ENCODE data around the gene OR51B5.
"Not testable (repeated sequence)": the region's sequence is repeated elsewhere in the genome, so short reads cannot be mapped to it uniquely, and the experiment has no call there.

Gene OR51B5, protein sequence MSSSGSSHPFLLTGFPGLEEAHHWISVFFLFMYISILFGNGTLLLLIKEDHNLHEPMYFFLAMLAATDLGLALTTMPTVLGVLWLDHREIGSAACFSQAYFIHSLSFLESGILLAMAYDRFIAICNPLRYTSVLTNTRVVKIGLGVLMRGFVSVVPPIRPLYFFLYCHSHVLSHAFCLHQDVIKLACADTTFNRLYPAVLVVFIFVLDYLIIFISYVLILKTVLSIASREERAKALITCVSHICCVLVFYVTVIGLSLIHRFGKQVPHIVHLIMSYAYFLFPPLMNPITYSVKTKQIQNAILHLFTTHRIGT

DNA sequence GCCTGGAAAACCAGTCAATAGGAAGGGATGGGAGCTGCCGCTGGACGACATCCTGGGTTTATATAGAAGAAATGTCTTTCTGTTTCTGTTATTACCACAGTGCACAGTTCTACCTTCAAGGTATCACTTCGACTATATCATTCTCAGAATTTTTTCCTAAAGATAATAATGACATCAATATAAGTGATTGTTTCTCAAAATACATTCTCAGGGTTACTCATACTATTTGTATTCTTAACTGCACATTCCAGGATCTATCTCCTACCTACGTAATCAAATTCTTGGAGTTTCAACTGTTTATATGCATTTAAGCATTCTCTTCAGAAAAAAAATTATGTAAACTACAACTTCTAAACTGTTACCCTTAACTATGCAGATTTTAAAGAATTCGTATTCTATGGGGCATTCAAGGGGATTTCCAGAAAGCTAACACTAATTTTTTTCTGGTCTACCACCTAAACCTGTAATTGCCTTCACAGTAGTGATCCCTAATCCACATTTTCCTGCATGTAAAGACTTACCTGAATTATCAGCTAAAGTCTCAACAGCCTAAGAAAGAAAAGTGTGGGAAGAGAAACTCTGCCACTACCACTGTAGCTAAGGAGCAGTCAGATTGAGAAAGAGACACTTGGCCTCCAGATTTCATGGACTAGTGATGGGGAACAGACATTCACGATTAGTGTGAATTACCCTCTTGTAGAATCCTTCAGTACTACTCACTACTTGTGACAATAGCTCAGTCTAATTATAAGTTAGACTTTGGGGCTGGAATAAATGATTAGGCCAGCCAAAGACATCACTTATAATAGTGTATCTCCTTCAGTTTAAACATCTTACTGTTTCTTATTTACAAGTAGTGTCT, at the start of gene OR51B5:
OR51B5 (minus strand) TSS at position 51 of the 862 bp plus-strand sequence; CDS start at position 51, 0 bp downstream.
- no peak for DNase-seq (ENCODE audit: low read depth)

DNA sequence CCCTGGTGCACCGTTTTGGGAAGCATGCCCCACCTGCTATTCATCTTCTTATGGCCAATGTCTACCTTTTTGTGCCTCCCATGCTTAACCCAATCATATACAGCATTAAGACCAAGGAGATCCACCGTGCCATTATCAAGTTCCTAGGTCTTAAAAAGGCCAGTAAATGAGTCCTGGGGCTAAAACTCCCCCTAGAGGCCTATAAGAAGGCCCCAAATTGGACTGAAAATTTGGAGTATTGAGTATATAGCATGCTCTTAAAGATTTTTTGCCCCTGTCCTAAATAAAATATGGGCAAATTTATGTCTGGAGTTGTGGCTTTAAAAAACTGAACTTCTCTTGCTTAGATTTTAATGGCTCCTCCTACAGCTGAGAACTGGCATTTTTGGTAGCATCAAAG, 46.9 kb upstream of the OR51B5 start:
- DNase-seq (ENCODE audit: low read depth), result no peak

DNA sequence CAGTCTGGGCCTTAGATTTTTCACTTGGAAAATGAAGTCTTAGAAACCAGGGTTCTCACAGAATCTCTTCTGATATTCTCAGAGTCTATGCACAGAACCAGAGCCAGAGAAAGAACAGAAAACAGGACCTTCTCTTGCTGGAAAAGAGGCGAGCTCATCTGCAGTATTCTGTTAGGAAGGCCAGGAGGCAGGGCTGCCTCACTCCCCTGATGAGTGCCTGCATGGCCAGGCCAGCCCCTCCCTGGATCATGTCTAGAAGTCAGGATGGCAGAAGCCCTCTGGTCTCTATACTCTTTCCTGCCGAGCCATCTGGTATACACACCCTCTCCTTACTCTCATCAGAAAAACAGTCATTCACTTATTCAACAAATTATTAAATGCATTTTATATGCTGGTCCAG, 41.0 kb upstream of the OR51B5 start:
- DNase-seq (ENCODE audit: low read depth), result no peak

DNA sequence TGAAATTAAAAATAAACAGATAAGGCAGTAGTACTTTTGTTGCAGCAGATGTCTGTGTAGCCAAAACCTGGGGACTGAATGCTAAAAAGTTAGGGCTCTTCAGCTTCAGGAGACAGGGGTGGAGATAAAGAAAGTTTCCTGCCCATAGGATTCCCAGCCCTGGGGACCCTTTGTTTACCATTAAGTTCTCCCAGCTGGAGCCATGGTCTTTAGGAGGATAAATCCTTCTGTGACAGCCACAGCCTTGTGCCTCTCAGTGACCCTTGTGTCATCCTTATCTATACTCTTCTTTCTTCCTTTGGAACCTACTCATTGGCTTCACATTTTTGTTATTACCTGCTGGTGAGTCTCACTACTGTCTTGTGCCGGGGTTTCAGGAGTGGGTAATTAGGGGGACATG, 40.3 kb upstream of the OR51B5 start, which contains the start of gene OR51M1:
OR51M1 (plus strand) TSS at position 237 of the 400 bp plus-strand sequence. CDS start 5,587 bp downstream, outside the sequence.
- DNase-seq (ENCODE audit: low read depth), result no peak

DNA sequence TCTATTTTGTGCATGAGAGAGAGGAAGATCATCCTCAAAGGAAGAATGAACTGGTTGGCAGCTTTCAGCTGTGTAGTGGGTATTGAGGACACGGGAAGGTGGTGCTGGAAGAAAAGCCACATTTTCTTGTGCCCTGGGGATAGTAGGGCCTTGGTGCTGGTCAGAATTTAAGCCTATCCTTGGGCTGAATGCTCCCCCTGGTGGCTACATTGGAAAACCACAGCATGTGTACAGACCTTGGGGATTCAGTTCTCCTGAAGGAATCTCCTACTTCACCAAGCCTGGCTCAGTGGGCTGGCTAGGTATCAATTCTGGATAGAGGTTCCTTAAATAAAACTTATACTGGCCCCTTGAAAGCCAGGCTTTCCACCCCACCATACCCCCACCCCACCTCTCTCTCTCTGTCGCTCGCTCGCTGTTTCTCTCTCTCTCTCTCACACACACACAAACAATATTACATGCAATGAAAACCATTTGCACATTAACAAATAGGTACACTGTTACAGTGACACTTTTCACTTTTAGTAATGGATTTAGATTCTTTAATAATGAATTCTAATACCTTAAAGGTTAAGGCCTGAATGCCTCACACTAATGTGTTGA, 37.5 kb upstream of the OR51B5 start:
- DNase-seq (ENCODE audit: low read depth), result peak; percentile 10

DNA sequence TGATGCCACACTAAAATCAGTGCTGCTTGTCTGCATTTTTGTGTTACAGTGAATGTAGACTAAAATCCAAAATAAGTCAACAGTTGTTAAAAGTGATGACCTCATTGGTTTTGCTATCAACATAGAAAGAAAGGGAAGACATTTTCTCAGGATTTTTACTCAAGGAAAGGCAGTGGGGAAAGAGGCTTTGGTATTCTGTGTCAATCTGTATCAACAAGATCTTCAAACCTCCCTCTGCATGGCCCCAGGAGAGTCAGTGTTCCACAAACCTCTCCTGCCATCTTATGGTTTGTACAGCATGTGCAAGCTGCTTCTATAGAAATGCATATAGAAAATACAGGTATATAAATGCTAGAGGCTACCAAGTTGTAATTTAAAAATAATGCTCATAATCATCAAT, 26.5 kb upstream of the OR51B5 start:
- DNase-seq (ENCODE audit: low read depth), result no peak

DNA sequence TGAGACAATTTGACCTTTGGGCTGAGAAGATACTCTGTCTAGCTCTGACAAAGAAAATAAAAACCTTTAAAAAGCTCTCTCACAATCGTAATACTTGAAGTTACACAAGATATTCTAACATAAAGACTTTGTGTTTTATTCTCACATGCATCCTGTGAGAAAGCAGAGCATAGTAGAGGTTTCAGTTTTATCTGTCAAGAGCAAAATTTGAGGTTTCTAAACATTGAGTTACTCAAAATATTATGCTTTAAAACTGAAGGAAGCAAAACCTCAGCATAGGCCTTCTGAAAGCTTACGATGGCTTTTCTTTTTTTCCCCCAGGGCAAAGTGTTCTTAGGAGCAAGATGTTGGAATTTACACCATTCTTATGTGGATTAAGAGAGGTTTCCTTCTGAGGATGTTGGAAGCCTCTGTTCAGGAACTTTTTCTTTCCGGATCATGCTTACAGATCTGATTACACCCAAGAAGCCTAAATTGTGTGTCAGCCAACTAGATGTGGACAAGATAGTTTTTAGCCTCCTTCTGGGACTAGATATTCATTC, 25.2 kb upstream of the OR51B5 start:
- no peak for DNase-seq (ENCODE audit: low read depth)

DNA sequence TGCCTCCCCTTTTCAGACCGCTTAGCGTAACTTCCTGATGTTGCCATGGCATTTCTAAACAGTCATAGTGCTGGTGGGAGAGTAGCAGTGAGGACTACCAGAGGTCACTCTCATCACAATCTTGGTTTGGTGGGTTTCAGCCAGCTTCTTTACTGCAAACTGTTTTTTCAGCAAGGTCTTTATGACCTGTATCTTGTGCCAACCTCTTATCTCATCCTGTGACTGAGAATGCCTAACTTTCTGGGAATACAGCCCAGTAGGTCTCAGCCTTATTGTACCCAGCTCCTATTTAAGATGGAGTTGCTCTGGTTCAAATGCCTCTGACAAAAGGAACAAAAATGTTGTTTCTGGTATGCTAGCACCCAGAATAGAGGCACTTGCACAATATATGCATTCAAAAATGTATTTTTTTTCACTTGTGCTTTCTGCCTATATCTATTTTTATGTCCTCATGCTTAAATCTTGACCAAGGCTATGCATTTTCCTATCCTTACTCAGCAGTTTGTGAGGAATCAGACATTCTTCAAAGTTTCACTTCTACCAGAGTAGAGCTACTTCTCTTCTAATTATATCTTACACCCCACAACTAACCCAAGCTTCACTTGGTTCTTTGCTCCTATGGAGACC, 24.2 kb upstream of the OR51B5 start:
- DNase-seq (ENCODE audit: low read depth), result no peak

DNA sequence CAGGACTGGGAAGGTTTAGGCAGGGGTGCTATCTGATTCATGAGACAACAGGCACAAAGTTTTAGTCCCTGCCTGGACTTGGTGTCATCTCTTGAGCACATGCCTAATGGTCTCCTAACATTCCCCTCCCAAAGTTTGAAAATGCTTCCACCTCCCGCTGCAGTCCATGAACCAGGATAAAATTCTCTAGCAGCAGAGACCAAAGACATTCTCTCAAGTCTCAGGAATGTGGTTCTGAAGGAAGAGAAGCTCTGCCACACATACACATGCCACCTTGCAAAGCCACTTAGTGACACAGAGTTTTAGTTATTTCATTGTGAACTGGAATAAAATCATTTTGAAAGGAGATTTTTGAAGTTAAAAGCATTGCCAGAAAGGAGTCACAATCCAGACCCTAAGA, 23.5 kb upstream of the OR51B5 start:
- DNase-seq (ENCODE audit: low read depth), result no peak

DNA sequence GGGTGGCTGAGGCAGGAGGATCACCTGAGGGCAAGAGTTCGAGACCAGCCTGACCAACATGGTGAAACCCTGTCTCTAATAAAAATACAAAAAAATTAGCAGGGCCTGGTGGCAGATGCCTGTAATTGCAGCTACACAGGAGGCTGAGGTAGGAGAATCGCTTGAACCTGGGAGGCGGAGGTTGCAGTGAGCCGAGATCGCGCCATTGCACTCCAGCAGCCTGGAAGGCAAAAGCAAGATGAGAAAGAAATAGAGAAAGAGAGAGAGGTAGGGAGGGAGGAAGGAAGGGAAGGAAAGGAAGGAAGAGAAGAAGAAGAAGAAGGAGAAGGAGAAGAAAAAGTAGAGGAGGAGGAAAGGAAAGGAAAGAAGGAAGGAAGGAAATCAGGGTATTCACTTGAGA, 23.0 kb upstream of the OR51B5 start:
- DNase-seq (ENCODE audit: low read depth), result not testable (repeated sequence)

DNA sequence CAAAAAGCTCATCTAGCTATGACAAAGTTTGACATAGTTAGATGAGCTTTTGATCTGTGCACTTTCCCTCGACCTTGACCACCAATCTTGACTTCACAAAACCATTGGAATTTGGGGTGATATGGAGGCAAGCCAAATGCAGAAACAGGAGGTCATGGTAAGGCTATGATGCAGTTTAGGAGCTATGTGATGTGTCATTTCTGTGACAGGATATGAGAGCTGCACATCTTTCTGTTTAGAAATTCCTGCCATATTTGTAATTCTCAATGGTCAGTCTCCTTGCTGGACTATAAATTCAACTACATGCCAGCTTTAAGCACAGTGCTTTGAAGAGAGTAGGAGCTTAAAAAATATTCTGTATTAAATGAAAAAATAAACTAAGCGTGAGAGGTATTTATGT, 20.9 kb upstream of the OR51B5 start:
- DNase-seq (ENCODE audit: low read depth), result no peak

DNA sequence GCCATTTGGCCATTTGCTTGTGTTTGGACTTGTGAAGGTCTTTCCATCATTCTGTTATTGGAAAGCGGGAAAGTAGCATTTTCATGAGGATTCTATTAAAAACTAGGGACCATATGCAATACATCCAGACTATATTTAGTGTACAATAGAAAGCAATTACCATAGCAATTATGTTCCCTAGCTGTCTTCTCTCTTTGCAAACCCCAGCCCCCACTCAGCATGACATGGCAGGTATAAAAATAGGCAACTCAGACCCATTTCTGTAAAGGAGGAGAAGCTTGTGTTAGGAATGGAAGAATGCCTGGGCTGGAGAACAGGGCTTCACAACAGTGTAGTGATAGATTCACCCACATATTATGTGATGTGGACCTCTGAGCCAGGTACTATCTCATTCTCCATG, 20.4 kb upstream of the OR51B5 start:
- no peak for DNase-seq (ENCODE audit: low read depth)

DNA sequence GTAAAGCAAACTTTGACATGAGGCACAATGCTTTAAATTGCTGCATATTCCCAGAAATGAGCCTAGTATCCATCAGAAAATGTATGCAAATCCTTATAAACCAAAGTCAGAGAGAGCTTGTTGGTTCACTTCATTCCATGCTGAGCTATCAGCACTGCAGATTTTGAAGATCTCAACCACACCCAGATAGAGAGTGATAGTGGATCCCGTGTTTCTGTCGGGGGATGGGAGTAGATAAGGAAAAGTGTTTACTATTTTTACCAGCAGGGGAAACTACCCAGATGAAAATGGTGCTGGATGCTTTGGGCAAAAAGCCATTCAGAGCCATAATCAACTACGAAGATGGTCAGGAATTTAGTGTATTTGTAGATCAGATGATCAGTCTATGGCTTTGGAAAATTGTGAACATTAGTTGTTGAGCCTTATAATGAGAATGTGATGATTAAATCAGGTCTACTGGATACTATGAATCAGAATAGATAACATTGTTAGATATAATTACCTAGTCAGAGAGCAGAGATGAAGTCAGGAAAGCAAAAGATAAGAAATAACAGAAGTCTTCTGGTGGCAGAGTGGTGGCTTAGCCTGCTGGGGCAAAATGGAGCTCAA, 18.8 kb upstream of the OR51B5 start:
- no peak for DNase-seq (ENCODE audit: low read depth)

DNA sequence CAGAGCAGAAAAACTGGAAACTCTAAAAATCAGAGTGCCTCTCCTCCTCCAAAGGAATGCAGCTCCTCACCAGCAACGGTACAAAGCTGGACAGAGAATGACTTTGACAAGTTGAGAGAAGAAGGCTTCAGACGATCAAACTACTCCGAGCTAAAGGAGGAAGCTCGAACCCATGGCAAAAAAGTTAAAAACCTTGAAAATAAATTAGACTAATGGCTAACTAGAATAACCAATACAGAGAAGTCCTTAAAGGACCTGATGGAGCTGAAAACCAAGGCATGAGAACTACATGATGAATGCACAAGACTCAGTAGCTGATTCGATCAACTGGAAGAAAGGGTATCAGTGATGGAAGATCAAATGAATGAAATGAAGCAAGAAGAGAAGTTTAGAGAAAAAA, 12.7 kb upstream of the OR51B5 start:
- not testable (repeated sequence) for DNase-seq (ENCODE audit: low read depth)

DNA sequence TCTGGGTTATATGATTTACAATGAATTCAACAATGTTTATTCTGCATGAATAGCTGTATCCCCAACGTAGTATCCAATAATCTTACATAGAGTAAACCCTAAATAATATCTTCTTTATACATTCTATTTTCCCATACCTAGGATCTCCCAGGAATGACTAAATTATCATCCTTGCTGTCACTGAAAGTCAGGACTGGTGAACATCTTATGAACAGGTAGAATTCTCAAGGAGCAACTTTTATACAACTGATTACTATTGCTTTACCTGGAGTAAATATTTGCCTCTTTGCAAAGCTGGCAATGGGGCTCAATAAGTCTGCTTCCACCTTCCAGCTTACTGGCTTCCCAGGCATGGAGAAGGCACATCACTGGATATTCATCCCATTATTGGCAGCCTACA, 7.9 kb upstream of the OR51B5 start, which contains the start of gene OR51B6:
OR51B6 (plus strand) TSS at position 301 of the 400 bp plus-strand sequence; CDS start at position 301, 0 bp downstream.
- no peak for DNase-seq (ENCODE audit: low read depth)

DNA sequence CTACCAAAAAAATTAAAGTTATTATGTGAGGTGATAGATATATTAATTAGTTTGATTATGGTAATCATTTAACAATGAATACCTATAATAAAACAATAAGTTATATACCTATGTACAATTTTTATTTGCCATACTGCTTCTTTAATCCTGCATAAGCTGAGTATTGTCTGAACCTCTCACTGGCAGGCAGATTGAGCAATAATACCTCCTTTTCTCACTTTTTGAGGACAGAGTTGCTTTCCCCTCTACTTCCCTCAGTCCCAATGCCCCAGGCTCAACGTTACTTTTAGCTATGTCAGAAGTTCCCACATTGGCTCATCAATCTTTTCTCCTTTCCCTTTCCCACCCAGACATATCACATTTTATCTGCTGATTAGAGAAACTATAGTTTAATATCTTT, 6.2 kb upstream of the OR51B5 start:
- no peak for DNase-seq (ENCODE audit: low read depth)

DNA sequence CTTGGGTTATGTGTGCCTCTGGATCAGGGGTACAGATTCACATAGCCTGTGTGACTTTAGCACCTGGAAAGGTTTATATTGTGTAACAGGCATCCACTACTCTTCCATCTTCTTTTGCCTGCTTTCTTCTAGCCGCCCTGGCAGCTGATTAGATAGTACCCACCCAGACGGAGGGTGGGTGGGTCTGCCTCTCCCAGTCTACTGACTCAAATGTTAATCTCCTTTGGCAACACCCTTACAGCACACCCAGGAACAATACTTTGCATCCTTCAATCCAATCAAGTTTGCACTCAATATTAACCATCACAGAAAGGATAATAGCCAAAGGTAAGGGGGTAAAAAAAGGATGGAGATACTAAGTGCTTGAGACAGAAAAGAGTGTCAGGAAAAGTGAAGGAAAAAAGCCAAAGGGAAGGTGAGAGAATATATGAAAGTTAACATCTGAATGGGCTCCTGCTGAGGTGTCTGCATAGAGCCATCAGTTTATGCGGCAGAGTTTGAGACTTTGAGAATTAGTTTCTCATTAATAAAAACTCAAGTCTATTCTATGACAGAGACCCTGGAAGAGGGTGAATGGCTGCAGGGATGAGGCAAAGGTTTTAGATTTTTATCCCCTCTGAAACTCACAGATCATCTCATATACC, 5.3 kb upstream of the OR51B5 start:
- DNase-seq (ENCODE audit: low read depth), result no peak

DNA sequence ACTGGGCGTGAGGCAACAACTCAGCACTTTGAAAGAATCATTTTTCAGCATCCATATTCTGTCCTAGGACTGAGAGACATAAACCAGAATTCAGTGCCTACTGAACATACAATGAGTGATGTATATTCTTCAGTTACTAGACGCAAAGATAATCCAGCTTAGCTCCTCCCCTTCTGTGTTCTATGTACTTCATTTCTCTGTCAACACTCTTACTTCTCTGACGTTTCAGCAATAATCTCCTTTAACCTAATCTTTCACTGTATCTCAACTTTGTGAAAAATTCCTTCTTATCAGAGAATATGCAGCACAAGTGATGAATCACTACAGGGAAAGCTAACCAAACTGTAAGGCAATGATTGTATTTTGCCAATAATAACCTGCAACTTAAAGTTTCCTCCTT, 2.5 kb upstream of the OR51B5 start:
- DNase-seq (ENCODE audit: low read depth), result no peak

DNA sequence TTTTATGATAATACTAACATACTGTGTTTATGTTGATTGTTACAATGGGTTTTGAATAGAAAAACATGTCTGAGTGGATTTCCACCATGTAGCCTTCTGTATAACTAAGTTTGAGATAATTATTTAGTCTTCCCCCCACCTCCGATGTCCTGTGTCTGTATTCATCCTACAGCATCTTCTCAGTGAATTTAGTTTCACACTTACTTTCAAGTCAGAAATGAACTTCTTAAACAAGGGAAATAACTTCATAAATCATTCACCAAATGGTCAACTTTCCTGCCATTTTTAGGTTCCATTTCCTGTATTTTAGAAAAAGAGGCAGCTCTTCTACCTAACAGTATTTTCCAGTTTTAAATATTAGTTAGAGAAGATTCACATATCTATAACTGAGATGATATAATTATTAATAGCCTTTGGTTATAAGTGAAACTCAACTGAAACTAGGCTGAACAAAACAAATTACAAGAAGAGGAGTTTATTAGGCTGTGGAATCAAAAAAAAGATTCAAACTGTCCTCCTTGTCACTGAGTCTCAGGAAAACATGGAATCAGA, 3.5 kb downstream of the OR51B5 start:
- DNase-seq (ENCODE audit: low read depth), result no peak

DNA sequence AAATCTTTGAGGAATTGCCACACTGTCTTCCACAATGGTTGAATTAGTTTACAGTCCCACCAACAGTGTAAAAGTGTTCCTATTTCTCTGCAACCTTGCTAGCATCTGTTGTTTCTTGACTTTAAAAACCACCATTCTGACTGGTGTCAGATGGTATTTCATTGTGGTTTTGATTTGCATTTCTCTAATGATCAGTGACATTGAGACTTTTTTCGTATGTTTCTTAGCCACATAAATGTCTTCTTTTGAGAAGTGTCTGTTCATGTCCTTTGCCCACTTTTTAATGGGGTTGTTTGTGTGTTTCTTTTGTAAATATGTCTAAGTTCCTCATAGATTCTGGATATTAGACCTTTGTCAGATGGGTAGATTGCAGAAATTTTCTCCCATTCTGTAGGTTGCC, 6.1 kb downstream of the OR51B5 start:
- not testable (repeated sequence) for DNase-seq (ENCODE audit: low read depth)

DNA sequence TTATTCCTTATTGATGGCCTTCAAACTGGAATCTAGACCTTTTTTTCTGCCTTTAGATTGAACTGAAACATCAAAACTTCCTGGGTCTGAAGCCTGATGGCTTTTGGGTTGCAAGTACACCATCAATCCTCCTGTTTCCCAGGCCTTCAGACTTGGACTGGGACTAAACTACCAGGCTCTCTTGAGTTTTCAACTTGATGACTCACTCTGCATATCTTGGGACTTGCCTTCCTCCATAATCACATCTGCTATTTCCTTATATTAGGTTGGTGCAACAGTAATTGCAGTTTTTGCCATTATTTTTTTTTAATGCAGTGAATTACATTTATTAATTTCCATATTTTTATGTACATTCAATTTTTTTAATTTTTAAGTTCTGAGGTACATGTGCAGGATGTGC, 7.0 kb downstream of the OR51B5 start:
- DNase-seq (ENCODE audit: low read depth), result no peak
